HG03025 (cell line): ENCODE measurements around the gene IQCE.
"Not testable (repeated sequence)": the region's sequence is repeated elsewhere in the genome, so short reads cannot be mapped to it uniquely, and the experiment has no call there.

ENCODE experiments used
- ATAC-seq: cut with Tn5 transposase; IDR thresholded peaks from one replicate; pipeline ENCODE4 v1.9.1; 2021; ENCODE audit warnings: mild to moderate bottlenecking, moderate library complexity; ENCODE audit not compliant: unreplicated experiment, low FRiP score

IQCE gene

DNA sequence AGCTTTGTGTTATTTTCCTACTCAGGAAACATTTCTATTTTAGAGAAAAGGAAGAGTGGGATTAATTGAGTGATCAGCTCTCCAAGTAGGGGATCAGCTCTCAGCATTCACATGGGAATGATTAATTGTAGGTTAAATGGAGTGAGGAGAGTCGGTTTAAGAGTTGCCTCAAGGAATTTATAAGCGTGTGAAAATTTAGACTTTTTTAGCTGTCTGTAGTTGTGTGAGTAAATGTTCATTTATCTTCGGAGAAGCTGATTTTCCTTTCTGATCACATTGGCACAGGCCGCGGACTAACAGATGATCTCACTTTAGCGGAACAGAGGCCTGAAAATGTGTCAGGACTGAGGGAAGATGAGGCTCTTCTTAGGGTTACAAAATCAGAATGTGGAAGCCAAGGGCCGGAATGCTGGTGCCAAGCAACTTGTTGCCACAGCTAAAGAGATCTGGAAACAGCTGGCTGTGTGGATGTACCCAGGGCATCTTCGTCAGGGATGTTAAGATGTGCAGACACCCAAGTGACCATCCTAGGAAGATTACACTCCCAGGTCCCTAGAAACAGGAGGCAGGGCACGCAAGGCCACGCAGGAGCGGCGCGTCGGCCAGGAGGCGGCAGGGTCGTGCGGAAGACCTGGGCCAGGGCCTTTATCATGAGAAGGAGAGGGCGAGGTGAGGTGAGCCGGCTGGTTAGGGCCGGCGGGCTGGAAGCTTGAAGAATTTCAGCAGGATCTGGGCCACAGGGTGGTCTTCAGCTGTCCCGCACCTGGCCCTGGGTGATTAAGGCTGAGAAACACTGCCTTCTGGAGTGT lies 37.9 kb downstream of the IQCE start:
- ATAC-seq: no peak

DNA sequence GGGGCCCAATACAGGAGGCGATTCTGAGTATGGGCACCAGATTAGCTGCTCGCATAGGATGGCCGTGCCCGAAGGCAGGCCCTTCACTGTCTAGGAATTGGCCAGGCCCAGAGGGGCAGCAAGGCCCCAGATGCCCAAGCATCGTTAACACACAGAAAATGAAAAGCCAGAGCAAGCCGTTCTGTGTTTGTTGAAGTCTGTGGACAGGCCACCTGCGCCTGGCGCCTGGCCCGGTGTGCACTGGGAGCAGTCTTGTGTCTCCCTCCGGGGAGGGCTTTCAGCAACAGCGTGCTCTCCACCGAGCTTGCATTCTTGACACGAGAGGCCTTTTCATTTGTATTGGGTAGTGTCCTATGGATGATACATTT lies 38.5 kb downstream of the IQCE start:
- no peak for ATAC-seq

DNA sequence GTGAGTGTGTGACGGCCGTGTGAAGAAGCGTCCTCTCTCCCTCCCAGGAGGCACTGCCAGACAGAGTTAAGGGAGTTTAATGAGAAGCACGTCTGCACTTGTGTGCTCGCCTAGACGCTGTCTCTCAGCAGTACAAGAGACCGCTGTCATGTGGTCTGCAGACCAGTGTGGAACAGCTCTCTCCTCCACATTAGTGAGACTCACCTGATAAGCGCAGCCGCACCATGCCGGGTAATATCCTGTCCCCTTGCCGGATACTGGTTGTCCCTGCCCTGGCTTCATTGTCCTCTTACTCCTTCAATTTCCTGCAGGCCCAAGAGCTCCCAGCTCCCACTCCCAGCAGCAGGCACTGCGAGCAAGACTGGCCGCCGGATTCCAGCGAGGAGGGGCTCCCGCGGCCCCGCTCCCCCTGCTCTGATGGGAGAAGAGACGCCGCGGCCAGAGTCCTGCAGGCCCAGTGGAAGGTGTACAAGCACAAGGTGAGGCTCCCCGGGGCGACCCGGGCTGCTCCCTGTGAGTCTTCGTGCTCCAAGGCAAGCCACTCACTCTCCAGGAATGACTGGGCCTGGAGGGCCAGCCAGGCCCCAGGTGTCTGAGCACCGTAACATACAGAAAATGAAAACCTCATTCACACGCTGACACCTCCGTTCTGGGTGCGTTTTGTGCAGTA lies 39.5 kb downstream of the IQCE start:
- ATAC-seq: no peak

DNA sequence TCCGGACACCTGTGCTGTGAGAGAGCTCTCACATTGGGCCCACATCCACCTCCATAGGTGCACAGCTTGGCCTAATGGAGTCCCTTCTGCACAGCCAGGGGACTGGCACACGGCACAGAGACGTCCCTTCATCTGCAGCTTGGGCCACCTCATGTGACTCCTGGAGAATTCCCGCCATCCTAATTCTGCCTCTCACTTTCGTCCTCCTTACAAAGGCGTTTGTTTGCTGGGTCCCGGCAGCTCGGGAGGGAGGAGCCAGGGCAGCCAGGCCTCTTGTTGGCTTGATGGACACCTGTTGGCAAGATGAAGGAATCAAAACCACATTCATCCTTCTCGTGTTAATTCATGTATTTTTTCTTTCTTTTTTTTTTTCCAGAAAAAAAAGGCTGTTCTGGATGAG lies 42.3 kb downstream of the IQCE start:
- ATAC-seq: no peak

DNA sequence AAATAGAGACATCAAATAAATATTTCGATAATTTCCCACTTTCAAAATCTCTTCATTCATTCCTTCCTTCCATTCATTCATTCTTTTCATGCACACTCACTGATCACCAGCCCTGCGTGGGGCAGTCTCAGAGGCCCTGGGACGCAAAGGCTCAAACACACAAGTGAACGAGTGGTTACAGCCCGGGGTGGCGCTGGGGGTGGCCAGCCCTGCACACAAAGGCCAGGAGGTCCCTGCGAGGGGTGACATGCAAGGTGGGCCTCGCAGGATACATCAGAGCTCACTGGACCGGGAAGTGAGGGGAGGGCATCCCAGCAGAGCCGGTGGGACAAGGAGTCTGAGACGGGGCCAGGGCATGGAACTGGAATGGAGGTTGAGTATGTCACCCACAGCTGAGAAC lies 43.1 kb downstream of the IQCE start:
- ATAC-seq: no peak

DNA sequence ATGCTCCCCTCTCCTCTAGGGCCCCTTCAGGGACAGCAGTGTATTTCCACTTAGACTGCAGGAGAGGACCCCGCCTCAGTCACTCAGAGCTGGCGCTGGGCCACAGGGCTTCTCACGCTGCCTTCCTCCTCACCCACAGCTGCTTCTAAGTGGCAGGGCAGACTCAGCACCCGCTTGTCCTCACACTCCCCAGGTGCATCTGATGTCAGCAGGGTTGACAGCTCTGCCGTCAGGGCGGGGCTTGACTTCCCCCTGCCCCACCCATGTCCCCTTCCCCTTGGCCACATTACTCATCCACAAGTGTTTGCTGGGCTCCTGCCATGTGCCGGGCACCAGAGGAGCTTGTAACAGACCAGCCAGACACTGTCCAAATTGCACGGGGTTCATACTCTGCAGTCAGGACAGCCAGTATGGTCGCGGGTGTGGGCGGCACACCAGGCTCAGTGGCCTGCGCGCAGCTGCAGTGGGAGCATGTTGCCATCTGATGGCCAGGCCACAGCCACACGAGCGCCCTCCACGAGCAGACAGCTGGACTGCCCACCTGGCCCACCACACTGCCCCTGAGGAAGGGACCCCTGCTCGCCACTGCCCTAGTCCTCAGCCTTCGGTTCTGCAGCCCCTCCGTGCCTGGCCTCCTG lies 43.7 kb downstream of the IQCE start:
- ATAC-seq: no peak

DNA sequence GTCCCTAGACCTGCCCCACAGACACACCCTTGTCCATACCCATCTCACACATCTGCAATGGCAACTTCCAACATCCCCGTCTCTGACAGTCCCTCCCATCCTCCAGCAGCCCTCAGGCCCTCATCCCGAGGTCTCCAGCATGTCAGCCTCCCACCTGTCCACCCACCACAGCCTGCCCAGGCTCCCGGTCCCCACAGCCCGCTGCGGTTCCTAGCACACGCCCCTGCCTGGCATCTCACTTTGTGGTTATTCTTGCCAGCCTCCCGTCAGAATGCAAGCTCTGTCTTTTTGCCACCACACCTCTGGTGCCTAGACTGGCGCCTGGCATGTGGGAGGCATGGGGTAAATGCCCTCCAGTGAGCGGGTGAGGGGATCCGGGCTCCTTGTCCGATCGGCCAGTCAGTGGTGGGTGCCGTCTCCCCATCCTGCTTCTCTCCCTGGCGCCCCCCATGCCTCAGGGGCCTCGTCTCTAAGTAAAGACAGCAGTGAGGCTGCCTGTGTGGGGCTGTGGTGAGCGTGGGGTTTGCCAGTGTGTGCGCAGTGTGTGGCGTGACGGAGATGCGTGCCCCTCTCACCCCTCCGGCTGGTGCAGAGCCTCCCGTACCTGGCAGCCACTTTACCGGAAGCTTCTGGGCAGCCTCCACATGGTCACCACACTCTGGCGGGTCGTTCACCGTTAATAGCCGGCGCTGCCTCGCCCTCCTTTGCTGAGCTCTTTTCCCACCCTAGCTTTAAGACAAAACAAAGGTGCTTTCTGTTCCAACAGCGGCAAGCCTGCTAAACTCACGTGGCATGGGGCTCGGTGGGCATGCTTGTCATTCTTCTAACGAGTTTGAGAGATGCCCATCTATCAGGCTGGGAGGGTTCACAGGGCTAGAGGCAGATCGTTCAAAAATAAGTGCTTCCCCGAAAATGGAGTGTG lies 44.5 kb downstream of the IQCE start:
- no peak for ATAC-seq

DNA sequence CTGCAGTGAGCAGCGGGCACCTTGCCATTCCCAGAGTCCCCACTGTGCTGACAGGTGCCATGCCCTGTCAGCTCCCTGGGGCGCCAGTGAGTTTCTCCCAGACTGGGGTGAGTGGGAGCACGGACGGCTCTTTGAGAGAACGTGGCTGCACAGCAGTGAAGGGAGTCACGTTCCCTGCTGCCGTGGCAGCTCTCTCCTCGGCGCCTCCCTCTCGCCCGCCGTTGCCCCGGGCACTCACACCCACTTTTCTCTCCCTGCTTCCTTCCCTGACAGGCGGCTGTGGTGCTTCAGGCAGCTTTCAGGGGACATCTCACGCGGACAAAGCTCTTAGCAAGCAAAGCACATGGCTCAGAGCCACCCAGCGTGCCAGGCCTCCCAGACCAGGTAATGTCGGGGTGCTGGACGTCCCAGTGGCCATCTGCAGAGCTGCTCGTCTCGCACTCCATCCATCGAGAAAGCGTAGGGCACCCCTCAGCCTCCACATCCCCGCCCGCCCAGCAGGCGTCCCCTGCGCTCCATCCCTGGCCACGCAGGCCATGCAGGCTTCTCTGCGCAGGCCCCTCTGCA lies 45.9 kb downstream of the IQCE start:
- ATAC-seq: no peak

DNA sequence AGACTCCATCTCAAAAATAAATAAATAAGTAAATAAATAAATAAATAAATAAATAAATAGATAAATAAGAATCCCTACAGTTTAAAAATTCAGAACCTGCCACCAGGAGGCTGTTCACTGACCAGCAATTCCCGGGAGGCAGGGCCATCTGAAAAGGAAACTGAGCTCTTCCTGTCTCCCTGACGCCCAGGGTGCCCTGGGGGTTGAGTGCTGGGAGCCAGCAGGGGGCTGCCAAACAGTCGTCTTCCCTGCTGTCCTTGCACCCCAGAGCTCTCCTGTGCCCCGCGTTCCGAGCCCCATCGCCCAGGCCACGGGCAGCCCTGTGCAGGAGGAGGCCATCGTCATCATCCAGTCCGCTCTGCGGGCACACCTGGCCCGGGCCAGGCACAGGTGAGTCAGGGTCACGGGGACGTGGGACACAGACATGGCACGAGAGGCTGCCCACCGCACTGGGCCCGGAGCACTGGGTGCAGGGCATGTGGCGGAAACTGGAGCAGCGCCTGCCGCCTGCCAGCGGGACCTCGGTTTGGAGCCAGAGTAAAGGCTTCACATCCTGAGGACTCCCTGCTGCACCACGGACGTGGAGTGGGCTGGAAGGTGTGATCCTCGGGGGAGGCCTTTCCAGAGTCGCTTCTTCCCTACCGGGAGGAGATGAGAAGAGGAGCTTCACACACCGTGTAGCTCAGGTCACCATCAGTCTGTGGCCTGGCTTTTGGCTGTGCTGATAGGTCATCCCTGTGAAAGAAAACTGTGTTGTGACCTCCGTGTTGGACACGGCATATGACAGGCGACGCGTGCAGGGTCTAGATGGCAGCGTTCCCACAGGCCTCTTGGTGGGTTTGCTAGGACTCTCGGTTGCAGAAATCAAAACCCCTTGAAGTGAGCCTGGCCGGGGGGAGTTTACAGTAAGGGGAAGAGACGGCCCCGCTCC lies 47.1 kb downstream of the IQCE start:
- no peak for ATAC-seq

DNA sequence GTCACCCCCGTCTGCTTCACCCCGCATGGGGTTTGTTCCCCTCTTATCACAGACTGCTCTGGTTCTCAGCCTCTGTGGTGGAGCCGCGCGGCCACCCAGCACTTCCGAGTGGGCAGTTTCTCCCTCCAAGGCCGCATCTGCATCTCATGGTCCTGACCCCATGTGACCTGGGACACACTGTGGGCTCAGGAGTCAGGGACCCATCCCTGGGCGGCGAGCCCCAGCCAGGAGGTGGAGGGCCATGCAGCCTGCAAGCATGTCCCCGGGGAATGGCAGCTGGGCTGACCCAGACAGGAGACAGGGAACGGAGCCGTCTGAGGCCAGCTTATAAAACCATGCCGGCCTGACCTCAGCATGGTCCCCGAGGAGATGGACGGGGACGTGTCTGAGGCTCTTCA lies 47.8 kb downstream of the IQCE start:
- no peak for ATAC-seq

DNA sequence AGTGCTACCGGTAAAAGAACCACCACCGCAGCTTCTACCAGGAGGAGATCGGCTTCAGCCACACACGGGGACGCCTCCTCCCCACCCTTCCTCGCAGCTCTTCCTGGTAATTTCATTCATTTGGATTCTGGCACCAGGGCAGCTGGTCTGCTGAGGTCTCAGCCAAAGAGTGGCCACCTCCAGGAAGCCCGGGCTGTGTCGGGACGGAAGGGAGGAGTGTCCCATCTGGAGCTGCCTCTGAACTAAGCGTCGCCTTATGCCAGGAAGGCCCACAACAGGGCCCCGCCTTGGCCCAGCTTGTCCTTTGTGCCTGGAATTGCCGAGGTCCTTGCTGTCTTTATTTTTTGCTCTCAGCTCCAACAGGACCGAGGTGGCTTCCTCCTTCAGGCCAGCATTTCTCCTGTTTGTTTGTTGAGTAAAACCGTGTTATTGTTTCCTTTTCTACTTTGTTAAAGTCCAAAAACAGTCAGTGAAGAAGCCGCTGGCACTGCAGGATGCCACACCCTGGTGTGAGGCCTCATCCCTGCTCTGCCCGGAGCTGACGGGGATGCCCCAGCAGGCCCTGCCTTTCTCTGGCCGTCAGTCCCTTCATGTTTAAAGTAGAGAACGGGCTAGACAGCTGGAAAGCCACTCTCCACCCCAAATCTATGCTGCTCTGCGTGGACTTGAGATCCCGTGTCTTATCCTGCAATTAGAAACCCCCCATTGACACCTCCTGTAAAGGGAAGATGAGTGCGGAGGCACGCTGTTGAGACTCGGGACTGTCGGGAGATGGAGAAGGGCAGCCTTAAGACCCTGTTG lies 48.5 kb downstream of the IQCE start:
- ATAC-seq: no peak

DNA sequence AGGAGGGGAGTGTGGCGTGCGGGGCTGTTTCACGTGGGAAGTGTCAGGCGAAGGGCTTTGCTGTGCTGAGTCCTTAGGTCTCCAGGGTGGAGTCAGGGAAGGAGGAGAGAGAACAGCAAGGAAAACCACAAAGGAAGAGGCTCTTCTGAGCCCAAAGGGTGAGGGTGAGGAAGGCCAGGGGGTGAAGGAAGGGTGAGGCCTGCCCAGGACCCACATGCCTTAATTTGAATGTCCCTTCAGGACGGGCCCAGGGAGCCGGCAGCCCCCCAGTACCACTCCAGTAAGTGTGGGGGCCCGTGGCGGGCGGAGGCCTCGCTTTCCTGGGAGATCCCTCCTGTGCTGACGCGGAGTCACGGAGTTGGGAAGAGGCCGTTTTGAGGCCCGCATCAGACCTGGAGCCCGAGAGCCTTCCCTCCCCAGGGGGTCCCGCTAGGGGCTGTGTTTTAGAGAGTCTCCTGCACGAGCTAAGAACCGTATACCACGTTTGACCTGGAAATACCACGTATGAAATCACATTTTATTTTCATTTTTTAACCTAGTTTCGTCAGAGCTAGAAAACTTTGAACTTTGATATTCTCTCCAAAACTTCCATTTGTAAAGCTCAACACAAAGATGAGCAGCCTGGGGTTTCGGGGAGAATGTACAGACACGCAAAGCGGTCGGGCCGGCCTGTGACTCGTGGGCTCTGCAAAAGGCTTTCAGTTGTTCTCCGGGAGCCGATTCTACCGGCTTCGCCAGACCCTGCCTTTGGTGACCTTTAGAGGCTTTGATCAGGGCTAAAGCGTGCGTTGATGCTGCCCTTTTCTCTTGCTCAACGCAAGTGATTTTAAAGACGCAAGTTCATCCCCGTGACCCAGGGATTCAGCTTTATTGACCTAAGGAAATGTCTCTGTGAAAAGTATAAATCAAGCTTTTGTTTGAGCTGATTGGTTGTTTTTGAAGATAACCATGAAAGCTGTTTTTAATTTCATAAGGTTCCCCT lies 49.4 kb downstream of the IQCE start:
- no peak for ATAC-seq

DNA sequence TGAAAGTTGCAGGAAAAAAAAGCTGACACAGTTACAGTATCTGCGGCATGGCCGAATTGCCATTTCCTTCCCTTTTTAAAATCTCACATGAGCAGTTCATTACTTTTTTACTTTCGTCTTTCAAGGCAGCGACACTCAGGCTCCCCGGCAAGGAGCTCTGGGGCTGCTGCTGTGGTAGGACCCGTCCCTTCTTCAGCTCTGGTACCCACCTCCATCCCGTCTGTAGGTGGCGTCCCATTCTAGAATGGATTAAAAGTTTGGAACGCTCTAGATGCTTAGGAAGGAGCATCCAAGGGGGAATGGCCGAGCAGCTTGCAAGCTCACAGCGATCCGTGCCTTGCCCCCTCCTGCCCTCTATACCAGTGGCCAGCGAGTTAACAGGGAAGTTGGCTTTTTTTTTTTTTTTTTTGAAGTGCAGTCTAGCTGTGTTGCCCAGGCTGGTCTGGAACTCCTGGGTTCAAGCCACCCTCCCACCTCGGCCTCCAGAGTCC lies 50.2 kb downstream of the IQCE start:
- no peak for ATAC-seq

DNA sequence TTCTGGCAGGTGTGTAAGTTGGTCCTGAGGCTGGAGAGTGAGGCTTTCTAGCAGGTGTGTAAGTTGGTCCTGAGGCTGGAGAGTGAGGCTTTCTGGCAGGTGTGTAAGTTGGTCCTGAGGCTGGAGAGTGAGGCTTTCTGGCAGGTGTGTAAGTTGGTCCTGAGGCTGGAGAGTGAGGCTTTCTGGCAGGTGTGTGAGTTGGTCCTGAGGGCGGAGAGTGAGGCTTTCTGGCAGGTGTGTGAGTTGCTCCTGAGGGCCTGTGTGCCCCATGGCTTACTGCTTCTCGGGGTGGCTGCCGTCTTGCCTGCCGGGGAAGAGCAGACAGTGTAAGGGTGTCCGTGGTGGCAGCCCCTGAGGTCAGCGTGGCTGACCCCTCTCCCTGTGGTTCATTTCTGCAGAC lies 50.9 kb downstream of the IQCE start:
- ATAC-seq: not testable (repeated sequence)

DNA sequence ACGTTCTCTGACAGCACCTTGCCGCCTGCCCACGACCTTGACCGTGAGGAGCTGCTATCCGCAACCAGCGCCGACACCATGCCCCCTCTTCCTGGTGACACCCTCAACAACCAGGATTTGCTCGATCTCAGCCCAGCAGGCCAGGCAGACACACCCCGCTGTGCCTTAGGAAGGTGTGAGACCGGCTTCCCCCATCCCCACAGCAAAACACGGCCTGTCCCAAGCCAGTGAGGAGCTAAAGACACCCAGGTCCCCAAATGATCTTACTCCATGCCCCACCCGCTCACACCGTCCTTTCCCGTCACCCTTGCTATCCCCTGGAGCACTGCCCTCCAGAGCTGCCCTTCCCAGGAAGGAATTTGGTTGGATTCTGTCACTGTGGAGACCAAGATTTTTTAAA lies 51.7 kb downstream of the IQCE start:
- no peak for ATAC-seq

DNA sequence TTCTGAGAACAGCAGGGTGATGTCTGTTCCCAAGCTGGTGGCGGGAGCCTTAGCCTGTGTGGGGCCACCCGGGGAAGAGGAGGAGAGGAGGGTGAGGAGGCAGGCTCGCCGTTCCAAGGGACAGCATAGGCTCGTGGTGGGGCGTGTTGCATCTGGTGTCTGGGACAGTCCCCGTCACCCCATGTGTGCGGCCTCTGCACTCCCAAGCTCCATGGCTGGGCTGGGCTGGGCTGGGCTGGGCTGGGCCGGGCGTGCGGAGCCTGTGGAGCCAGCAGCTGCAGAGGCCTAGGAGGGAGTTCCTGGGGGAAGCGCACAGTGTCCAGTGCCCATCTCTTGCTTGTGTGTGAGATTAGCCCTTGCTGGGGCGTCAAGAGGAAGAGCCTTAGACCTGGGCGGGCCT lies 52.1 kb downstream of the IQCE start:
- ATAC-seq: no peak

DNA sequence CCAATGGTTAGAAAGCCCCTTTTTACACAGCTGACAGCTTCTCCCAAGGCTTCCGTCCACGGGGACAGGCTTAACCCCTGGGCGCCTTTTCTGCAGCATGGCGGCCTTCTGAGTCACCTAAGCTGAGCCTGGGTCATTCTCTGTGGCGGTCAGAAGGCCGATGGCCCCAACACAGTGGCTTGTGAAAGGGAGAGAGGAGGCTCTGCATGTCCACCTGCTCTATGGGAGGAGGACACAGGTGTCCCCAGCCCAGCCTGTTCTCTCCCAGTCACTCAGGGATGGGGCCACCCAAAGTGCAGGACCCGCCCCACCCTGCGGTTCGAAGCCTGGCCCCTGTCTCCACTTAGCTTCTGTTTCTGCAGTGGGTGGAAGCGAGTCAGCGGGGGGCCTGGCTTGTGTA lies 52.6 kb downstream of the IQCE start:
- ATAC-seq: no peak
